GM12874 (cell line): ENCODE data around the gene NR1I3.

Experiments used
- TF ChIP-seq, protein P1 (sequence below): IDR thresholded peaks from 2 replicates; pipeline ENCODE4 v1.5.1; 2011; ENCODE audit warnings: low read depth, mild to moderate bottlenecking, control low read depth, low read length, moderate library complexity; ENCODE audit not compliant: insufficient read depth

The NR1I3 gene

DNA sequence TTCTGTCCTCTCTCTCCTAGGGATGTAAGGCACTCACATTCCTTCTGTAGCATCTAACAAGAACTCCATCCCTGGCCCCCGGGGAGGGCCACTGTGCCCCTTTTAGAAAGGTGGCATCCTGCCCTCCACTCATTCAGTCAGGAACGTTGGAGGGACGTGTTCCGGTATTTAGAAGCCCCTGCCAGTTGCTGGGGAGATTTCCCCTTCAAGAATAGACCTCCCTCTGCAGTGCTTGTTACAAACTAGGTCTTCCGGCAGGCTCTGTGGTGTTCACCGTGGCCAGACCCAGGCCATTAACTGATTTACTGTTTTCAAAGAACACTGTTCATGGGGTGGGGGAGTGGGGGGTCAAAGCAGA lies 21.3 kb upstream of the NR1I3 start:
- TF ChIP-seq, protein P1, sequence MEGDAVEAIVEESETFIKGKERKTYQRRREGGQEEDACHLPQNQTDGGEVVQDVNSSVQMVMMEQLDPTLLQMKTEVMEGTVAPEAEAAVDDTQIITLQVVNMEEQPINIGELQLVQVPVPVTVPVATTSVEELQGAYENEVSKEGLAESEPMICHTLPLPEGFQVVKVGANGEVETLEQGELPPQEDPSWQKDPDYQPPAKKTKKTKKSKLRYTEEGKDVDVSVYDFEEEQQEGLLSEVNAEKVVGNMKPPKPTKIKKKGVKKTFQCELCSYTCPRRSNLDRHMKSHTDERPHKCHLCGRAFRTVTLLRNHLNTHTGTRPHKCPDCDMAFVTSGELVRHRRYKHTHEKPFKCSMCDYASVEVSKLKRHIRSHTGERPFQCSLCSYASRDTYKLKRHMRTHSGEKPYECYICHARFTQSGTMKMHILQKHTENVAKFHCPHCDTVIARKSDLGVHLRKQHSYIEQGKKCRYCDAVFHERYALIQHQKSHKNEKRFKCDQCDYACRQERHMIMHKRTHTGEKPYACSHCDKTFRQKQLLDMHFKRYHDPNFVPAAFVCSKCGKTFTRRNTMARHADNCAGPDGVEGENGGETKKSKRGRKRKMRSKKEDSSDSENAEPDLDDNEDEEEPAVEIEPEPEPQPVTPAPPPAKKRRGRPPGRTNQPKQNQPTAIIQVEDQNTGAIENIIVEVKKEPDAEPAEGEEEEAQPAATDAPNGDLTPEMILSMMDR: no peak

DNA sequence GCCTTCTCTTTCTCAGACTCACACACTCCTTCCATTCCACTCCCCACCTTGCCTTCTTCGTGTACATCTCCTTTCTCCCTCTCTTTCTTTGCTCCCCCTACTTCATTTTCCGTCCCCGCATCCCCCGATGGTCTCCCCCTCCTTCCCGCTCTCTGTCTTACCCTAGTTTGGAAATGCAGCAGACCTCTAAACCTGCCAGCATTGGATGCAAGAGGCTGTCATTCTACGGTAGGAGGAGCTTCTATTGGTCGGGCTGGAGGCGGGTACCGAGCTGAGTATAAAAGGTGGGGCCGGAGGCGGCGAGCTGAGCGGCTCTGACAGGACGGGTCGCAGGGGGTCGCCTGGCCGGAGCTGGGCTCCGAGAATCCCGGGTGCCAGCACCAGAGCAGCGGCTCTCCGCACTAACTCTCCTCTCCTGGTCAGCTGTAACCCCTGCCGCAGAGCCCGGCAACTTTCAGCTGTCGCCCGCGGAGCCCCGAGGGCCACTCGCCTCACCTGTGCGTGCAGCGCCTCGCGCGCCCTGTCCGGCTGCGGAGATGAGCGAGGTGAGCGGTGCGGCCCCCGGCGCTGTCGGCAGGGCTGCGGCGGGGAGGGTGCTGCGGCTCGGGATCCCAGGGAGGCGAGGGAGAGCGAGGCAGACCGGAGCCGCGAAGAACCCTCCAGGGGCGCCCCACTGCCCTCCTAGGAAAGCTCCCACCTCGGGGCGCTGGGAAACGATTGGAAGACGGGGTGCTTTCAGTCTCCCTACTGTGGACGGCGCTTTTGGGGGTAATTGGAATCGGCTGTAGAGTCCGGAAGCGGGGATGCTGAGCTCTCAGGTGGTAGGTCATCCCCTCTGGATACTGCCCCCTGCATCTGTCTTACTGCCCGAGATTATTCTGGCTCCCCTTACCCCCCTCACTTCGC lies 20.7 kb upstream of the NR1I3 start, which contains the start of gene PCP4L1:
TSS of gene PCP4L1 (plus strand) at position 307 of the 906 bp plus-strand sequence. CDS start at position 537, 230 bp downstream.
- TF ChIP-seq, protein P1: no peak

DNA sequence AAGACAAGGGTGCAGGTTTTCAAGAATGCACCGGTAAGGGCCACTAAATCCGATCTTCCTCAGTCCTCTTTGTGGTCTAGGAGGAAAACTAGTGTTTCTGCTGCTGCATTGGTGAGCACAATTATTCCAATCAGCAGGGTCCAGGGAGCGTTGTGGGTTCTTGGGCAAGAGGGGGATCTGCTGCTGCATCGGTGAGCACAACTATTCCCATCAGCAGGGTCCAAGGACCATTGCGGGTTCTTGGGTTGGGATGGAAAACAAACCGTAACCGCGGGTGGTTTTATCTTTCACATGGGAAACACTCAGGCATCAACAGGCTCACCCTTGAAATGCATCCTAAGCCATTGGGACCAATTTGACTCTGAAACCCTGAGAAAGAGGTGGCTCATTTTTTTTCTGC lies 13.6 kb upstream of the NR1I3 start:
- TF ChIP-seq, protein P1: no peak

DNA sequence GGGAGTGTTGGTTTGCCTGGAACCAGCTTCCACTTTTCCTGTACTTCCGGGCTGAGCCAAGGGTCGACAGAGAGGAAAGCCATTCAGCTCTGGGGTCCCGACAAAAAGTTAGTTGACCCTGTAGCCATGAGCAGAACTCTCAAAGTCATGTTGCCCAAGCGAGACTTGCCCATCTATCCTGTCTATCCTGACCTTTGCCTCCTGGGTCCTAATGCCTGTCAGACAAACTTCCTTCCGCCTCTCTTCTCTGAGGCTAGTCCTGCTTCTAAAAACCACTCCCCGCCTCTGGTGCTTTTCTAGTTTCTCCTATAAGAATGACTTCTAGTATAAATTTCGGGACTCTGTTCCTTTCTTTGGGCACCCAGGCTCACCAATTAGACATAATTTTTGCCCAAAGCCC lies 12.8 kb upstream of the NR1I3 start:
- TF ChIP-seq, protein P1: no peak

DNA sequence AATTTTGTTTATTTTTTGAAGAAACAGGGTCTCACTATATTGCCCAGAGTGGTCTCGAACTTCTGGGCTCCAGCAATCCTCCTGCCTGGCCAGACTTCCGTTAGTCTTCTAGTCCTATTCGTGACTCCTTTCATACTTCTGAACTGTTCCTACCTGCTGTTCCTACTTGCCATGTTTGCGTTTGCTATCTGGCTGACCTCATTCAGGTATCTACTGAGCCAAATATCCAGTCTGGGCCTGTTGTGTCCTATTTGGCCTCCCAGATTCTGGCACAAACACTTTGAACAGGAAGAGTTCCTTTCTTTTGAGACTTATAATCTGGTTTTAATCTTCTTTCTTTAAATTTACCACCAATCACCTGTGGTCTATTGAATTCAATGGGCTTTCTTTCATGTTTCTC lies 6.9 kb upstream of the NR1I3 start:
- TF ChIP-seq, protein P1: no peak

DNA sequence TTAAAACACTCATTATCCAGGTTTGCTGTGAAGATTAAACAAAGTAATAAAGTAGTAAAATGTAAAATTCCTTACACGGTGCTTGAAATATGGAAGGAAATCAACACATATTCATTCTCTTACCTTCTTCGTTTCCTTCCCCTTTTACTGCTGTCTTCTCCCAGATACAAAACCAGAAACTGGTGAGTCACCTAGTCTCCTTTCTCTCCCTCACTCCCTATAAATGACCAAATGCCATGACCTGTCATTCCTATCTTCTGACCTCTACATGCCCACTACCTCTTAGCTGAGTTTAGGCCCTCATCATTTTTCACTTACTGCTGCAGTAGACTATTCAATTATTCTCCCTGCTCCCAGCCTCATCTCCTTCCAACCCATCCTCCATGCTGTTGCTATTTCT lies 4.3 kb upstream of the NR1I3 start:
- TF ChIP-seq, protein P1: no peak

DNA sequence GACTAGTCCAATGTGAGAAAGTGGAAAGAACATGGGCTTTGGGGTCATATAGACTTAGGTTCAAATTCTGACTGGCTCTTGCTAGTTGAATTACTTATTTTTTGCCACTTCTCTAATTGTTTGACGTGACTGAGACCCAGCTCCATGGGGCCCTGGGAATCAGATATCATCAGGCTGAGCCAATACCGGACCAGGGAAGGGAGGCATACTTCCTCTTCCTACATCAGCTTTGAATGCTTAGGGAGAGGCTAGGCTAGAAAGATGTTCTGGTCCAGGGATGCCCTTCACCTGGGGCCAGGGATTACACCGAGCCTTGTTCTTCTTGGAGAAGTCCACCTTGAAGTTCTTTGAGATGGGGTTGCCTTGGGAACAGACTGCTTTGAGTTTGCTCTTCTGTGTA lies 3.7 kb upstream of the NR1I3 start:
- TF ChIP-seq, protein P1: no peak
